ENCODE measurements around the gene CST6. TPM values are rescaled to one million over a fixed set of nuclear protein-coding genes. Genes with fewer than 3 reads are reported as not detected.
A peak's percentile ranks its signal among the peaks of the same experiment; 100 is the strongest.

The CST6 gene, protein sequence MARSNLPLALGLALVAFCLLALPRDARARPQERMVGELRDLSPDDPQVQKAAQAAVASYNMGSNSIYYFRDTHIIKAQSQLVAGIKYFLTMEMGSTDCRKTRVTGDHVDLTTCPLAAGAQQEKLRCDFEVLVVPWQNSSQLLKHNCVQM
- total RNA-seq (2021; fragmentation: NEBNext Ultra II Directional; extraction: Animal tissue kit (Norgen Biotek cat#: 25700)): under 1 TPM in 2 of 6 experiments, not detected in 4; 0.33 to 0.83 TPM
- long read RNA-seq, partial matches to known transcripts: 0 of 1 reads
- long read RNA-seq, other reads (novel, unspliced or antisense): 0 of 1 reads

DNA sequence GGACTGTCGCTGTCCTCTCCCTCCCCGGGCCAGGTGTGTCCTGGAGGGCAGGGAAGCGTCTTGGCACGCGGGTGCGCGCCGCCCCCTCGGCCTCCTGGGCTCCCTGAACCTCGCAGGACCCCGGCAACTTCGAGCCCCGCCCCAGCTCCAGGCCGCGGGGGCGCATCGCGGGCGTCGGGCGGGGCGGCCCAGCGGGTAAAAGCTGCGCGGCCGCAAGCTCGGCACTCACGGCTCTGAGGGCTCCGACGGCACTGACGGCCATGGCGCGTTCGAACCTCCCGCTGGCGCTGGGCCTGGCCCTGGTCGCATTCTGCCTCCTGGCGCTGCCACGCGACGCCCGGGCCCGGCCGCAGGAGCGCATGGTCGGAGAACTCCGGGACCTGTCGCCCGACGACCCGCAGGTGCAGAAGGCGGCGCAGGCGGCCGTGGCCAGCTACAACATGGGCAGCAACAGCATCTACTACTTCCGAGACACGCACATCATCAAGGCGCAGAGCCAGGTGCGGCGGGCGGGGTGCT, at the start of gene CST6:
Gene CST6 (plus strand): TSS at position 224 of the 519 bp plus-strand sequence. CDS start 37 bp downstream, at position 261.
- Mint-ChIP-seq H3K9me3 (no peaks in the 10 kb centered on the region), H3K4me1 (ENCODE audit: low read depth) (peaks cover 39% of the 10 kb centered on the region), H3K27me3 (ENCODE audit: insufficient read depth) (no peaks in the 10 kb centered on the region; the same call in 1 of the 2 replicates), H3K27ac (no peak within 1 kb of the TSS), H3K36me3 (ENCODE audit: low read depth) (no peaks in the 10 kb centered on the region), H3K4me3 (no peak within 1 kb of the TSS; the same call in 1 of the 2 replicates)
- no peak for TF ChIP-seq CTCF (IDR thresholded peaks at IDR 0.05)
- DNase-seq: no peak

DNA sequence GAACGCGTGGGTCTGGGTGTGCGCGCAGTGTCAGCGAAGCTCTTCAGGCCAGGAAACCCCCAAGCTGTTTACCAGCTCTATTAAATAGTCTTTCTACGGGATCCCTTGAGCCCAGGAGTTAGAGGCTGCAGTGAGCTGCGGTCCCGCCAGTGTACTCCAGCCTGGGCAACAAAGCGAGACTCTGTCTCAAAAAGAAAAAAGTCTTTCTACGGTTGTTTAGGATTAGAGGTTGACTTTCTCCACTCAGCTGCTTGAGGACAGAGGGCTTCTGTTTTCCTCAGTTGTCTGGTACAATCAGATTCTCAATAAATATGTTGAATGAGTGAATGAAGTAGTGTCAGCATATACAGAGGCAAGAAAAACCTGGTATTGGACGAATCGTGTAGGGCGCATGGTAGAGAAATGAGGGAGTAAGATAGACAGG, 49.7 kb upstream of the CST6 start:
- Mint-ChIP-seq H3K4me3 (peak overlapping the region; percentile 89), H3K9me3 (no peaks in the 10 kb centered on the region), H3K27ac (peak overlapping the region; percentile 63), H3K4me1 (ENCODE audit: low read depth) (peaks cover 25% of the 10 kb centered on the region), H3K27me3 (ENCODE audit: insufficient read depth) (peaks cover 2% of the 10 kb centered on the region; the same call in 1 of the 2 replicates), H3K36me3 (ENCODE audit: low read depth) (peaks cover 9% of the 10 kb centered on the region)
- no peak for DNase-seq
- no peak for TF ChIP-seq CTCF (IDR thresholded peaks at IDR 0.05)

- H3K27ac Mint-ChIP-seq: no peak overlapping the region
- H3K27me3 Mint-ChIP-seq (ENCODE audit: insufficient read depth): peaks cover 2% of the 10 kb centered on the region
- TF ChIP-seq CTCF (IDR thresholded peaks at IDR 0.05): no peak
- no peaks in the 10 kb centered on the region for H3K9me3 Mint-ChIP-seq
- no peak for DNase-seq
- peaks cover 21% of the 10 kb centered on the region for H3K36me3 Mint-ChIP-seq (ENCODE audit: low read depth)
- H3K4me1 Mint-ChIP-seq (ENCODE audit: low read depth): peaks cover 25% of the 10 kb centered on the region
- no peak overlapping the region for H3K4me3 Mint-ChIP-seq
Observed at GRCh38 chr11:65964906-65965305, 46.9 kb upstream of the CST6 start.

DNA sequence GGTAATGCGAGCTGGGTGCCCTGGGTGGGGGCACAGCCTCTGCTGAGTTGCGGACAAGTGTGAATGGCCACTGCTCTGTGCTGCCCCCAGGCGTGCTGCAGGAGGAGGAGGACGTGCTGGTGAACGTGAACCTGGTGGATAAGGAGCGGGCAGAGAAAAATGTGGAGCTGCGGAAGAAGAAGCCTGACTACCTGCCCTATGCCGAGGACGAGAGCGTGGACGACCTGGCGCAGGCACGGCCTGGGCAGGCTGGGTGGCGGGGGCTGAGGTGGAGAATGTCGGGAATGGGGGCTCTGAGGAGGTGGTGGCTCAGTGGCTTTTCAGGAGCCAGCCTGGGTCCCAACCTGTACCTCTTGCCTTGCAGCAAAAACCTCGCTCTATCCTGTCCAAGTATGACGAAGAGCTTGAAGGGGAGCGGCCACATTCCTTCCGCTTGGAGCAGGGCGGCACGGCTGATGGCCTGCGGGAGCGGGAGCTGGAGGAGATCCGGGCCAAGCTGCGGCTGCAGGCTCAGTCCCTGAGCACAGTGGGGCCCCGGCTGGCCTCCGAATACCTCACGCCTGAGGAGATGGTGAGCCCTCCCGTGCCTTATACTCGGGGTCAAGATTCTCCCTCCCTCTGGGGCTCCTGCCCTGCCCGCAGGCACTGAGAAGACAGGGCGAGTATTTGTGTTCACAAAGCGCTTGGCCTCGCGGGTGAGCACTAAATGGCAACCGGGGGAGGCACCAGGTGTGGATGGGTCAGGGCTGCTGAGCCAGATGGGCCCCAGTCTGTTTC, 45.6 kb upstream of the CST6 start:
- H3K36me3 Mint-ChIP-seq (ENCODE audit: low read depth): peaks cover 27% of the 10 kb centered on the region
- peaks cover 2% of the 10 kb centered on the region for H3K27me3 Mint-ChIP-seq (ENCODE audit: insufficient read depth)
- TF ChIP-seq CTCF (IDR thresholded peaks at IDR 0.05): no peak
- H3K27ac Mint-ChIP-seq: peak overlapping the region; percentile 65; the same call in 1 of the 2 replicates
- H3K4me1 Mint-ChIP-seq (ENCODE audit: low read depth): peaks cover 22% of the 10 kb centered on the region
- no peak for DNase-seq
- no peak overlapping the region for H3K4me3 Mint-ChIP-seq
- H3K9me3 Mint-ChIP-seq: no peaks in the 10 kb centered on the region

DNA sequence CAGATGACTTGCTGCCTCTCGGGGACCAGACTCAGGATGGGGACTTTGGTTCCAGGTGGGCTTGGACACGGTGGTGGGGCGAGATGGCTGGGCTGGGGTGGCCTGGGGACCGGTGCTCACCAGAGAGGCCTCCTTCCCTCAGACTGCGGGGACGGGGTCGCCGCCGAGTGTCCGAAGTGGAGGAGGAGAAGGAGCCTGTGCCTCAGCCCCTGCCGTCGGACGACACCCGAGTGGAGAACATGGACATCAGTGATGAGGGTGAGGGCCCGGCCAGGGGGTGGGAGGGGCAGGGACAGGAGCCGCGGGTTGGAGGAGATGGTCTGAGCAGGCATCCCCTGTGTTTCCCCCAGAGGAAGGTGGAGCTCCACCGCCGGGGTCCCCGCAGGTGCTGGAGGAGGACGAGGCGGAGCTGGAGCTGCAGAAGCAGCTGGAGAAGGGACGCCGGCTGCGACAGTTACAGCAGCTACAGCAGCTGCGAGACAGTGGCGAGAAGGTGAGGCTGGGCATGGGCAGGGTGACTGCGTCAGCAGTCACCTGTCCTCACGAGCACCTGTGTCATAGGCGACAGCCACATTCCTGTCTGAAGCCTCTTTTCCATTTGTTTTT, 44.4 kb upstream of the CST6 start:
- H3K27ac Mint-ChIP-seq: no peak overlapping the region
- H3K36me3 Mint-ChIP-seq (ENCODE audit: low read depth): peaks cover 33% of the 10 kb centered on the region
- no peaks in the 10 kb centered on the region for H3K9me3 Mint-ChIP-seq
- TF ChIP-seq CTCF (IDR thresholded peaks at IDR 0.05): no peak
- H3K4me1 Mint-ChIP-seq (ENCODE audit: low read depth): peaks cover 22% of the 10 kb centered on the region
- H3K4me3 Mint-ChIP-seq: no peak overlapping the region
- H3K27me3 Mint-ChIP-seq (ENCODE audit: insufficient read depth): peaks cover 2% of the 10 kb centered on the region
- no peak for DNase-seq

Data from HFFc6 (cell line).